Measurements from ENCODE around the gene AP3M1.

AP3M1 gene

GRCh38 chr10:74150204-74150989 is at the start of gene AP3M1 (continued):
- TF ChIP-seq REST (tag by site-specific recombination; IDR thresholded peaks at IDR 0.05) (peak; percentile 77), ZNF433 (tag by site-specific recombination; IDR thresholded peaks at IDR 0.05; ENCODE audit: low read depth) (no peak), AEBP2 (tag by site-specific recombination; IDR thresholded peaks at IDR 0.05; ENCODE audit: borderline replicate concordance) (no peak), GFI1B (tag by site-specific recombination; IDR thresholded peaks at IDR 0.05) (no peak), ZNF629 (tag by site-specific recombination; IDR thresholded peaks at IDR 0.05) (peak; percentile 71; the same call in 1 of the 2 replicates), ZNF610 (tag by site-specific recombination; IDR thresholded peaks at IDR 0.05; ENCODE audit: borderline replicate concordance) (no peak), YY2 (tag by site-specific recombination; IDR thresholded peaks at IDR 0.05) (no peak), ZSCAN23 (tag by site-specific recombination; IDR thresholded peaks at IDR 0.05) (0 out of 2 replicates have a peak, but pooled peaks have one; percentile 11), ZNF473 (tag by site-specific recombination; IDR thresholded peaks at IDR 0.05) (no peak), ZSCAN18 (tag by site-specific recombination; IDR thresholded peaks at IDR 0.05) (0 out of 2 replicates have a peak, but pooled peaks have one; percentile 23), ZNF169 (tag by site-specific recombination; IDR thresholded peaks at IDR 0.05) (no peak), ZNF555 (tag by site-specific recombination; conservative IDR thresholded peaks at IDR 0.05) (no peak), BCL6B (tag by site-specific recombination; IDR thresholded peaks at IDR 0.05) (no peak), ZBTB44 (tag by site-specific recombination; IDR thresholded peaks at IDR 0.05) (no peak), ZNF292 (tag by site-specific recombination; IDR thresholded peaks at IDR 0.05; ENCODE audit: borderline replicate concordance, low read depth) (no peak), ZNF398 (tag by site-specific recombination; IDR thresholded peaks at IDR 0.05) (no peak), ZNF600 (tag by site-specific recombination; IDR thresholded peaks at IDR 0.05) (peak; percentile 33; the same call in 1 of the 2 replicates), ZNF280D (tag by site-specific recombination; IDR thresholded peaks at IDR 0.05) (no peak), ZSCAN5A (tag by site-specific recombination; IDR thresholded peaks at IDR 0.05) (no peak)
